Gastrocnemius medialis (tissue), 4 donors: ENCODE data around the gene UPK3BL2. TPM values are rescaled to one million over a fixed set of nuclear protein-coding genes. Genes with fewer than 3 reads are reported as not detected.
A peak's percentile ranks its signal among the peaks of the same experiment; 100 is the strongest.
"Not testable (repeated sequence)": the region's sequence is repeated elsewhere in the genome, so short reads cannot be mapped to it uniquely, and the experiment has no call there.

ENCODE experiments used
- ATAC-seq, 2 donors: fragments of 150-250 bp; one replicate each; pipeline ENCODE4 v1.9.1; 2016
- DNase-seq, 2 donors: peaks; one replicate each; pipeline ENCODE4 v3.0.0-alpha.2; 2019
- H3K27ac ChIP-seq, 4 donors: fragments of 200-600 bp; sonication (generic); 1 replicate in 1 of 4; 2 replicates in 3 of 4; pipeline ENCODE4 v1.5.1; 2016 to 2018; ENCODE audit warnings: mild to moderate bottlenecking in 2 of 4, moderate library complexity in 1 of 4
- H3K27me3 ChIP-seq, 3 donors: fragments of 200-600 bp; sonication (generic) in 2 of 3; 1 replicate in 1 of 3; 2 replicates in 2 of 3; pipeline versions ENCODE4 v1.5.1 to v1.6.0; 2016 to 2019; ENCODE audit warnings: mild to moderate bottlenecking in 1 of 3, moderate library complexity in 1 of 3
- H3K36me3 ChIP-seq, 2 donors: fragments of 200-600 bp; sonication (generic) in 1 of 2; one replicate each; pipeline ENCODE4 v1.5.1; 2017 to 2018
- H3K4me1 ChIP-seq, 2 donors: fragments of 200-600 bp; sonication (generic) in 1 of 2; one replicate each; pipeline ENCODE4 v1.5.1; 2016 to 2017; ENCODE audit warnings: mild to moderate bottlenecking in 2 of 2
- H3K4me3 ChIP-seq, 4 donors: fragments of 200-600 bp; sonication (generic) in 3 of 4; 1 replicate in 1 of 4; 2 replicates in 3 of 4; pipeline ENCODE4 v1.5.1; 2016 to 2019; ENCODE audit warnings: mild to moderate bottlenecking in 2 of 4
- H3K9me3 ChIP-seq, 3 donors: fragments of 200-600 bp; sonication (generic) in 2 of 3; 1 replicate in 1 of 3; 2 replicates in 2 of 3; pipeline ENCODE4 v1.5.1; 2016 to 2019
- in situ Hi-C, 4 donors: fragments of 200-750 bp; cut with MboI; loops; one replicate each; pipeline versions ENCODE4 v1.15.0 to v1.8.0; 2017; ENCODE audit warnings: low sequenced_read_pairs in 4 of 4
- intact Hi-C: fragments of 100-400 bp; cut with DNase I; formaldehyde crosslinking; loops from one replicate; pipeline ENCODE4 v1.15.1; 2023; ENCODE audit warnings: low total_unique reads
- total RNA-seq, 4 donors: library from RNA; depleted of rRNA; stranded (reverse); fragments of >200 nt; gene quantifications; one replicate each; pipeline versions ENCODE4 v1.1.0 to v1.2.3, GENCODE V29; 2016

UPK3BL2 gene
- total RNA-seq, result 1 to 10 TPM in 2 of 4 donors, not detected in 2; 1.6 to 3.0 TPM

- H3K27me3 ChIP-seq, ATAC-seq, H3K9me3 ChIP-seq, intact Hi-C loops, H3K27ac ChIP-seq, in situ Hi-C loops, H3K36me3 ChIP-seq, H3K4me1 ChIP-seq, H3K4me3 ChIP-seq, DNase-seq: not testable (repeated sequence)
Measured at GRCh38 chr7:102543596-102543995, at the start of gene UPK3BL2. Gene UPK3BL2, minus strand, starts transcription at chr7:102543696. Its CDS starts 60 bp downstream, at chr7:102543636.

GRCh38 chr7:102592477-102593019 is 49.1 kb upstream of the UPK3BL2 start:
- intact Hi-C loops, in situ Hi-C loops, H3K4me1 ChIP-seq, H3K4me3 ChIP-seq, H3K36me3 ChIP-seq, H3K27me3 ChIP-seq, H3K9me3 ChIP-seq: not testable (repeated sequence)
- ATAC-seq (peak; percentile 84 to 88), DNase-seq (peak; percentile 81 to 93)
- peak overlapping the region in 3 of 4 donors; percentile 41 to 60 (median 41) for H3K27ac ChIP-seq

GRCh38 chr7:102589857-102590256 is 46.4 kb upstream of the UPK3BL2 start:
- H3K27ac ChIP-seq, DNase-seq, H3K4me3 ChIP-seq, H3K9me3 ChIP-seq, in situ Hi-C loops, H3K4me1 ChIP-seq, H3K27me3 ChIP-seq, intact Hi-C loops, H3K36me3 ChIP-seq: not testable (repeated sequence)
- peak; percentile 35 to 39 for ATAC-seq

- DNase-seq, H3K4me1 ChIP-seq, H3K27me3 ChIP-seq, H3K9me3 ChIP-seq, ATAC-seq, H3K36me3 ChIP-seq, intact Hi-C loops, H3K4me3 ChIP-seq, in situ Hi-C loops, H3K27ac ChIP-seq: not testable (repeated sequence)
Measured at GRCh38 chr7:102583495-102583894, 40.0 kb upstream of the UPK3BL2 start.

GRCh38 chr7:102581722-102582121 is 38.2 kb upstream of the UPK3BL2 start:
- H3K36me3 ChIP-seq, H3K4me1 ChIP-seq, H3K27me3 ChIP-seq, H3K9me3 ChIP-seq, in situ Hi-C loops, DNase-seq, H3K4me3 ChIP-seq, intact Hi-C loops, H3K27ac ChIP-seq: not testable (repeated sequence)
- peak in 1 of 2 donors; percentile 53 for ATAC-seq

GRCh38 chr7:102578486-102578885 is 35.0 kb upstream of the UPK3BL2 start:
- in situ Hi-C loops, intact Hi-C loops, H3K4me1 ChIP-seq, ATAC-seq, H3K36me3 ChIP-seq, H3K27me3 ChIP-seq, H3K4me3 ChIP-seq, H3K9me3 ChIP-seq, DNase-seq, H3K27ac ChIP-seq: not testable (repeated sequence)

- ATAC-seq, H3K27me3 ChIP-seq, DNase-seq, intact Hi-C loops, H3K36me3 ChIP-seq, H3K27ac ChIP-seq, in situ Hi-C loops, H3K4me1 ChIP-seq, H3K4me3 ChIP-seq, H3K9me3 ChIP-seq: not testable (repeated sequence)
Measured at GRCh38 chr7:102577315-102578240, 34.1 kb upstream of the UPK3BL2 start.

GRCh38 chr7:102576363-102576762 is 32.9 kb upstream of the UPK3BL2 start:
- H3K27me3 ChIP-seq, ATAC-seq, H3K27ac ChIP-seq, H3K4me3 ChIP-seq, H3K36me3 ChIP-seq, DNase-seq, H3K4me1 ChIP-seq, intact Hi-C loops, H3K9me3 ChIP-seq, in situ Hi-C loops: not testable (repeated sequence)

- H3K27me3 ChIP-seq, H3K36me3 ChIP-seq, H3K4me3 ChIP-seq, H3K4me1 ChIP-seq, intact Hi-C loops, H3K9me3 ChIP-seq, in situ Hi-C loops, DNase-seq: not testable (repeated sequence)
- peak; percentile 17 to 51 for ATAC-seq
- H3K27ac ChIP-seq, result peak overlapping the region in 1 of 4 donors; percentile 74
Measured at GRCh38 chr7:102574607-102575006, 31.1 kb upstream of the UPK3BL2 start.
